Effector memory CD4-positive, alpha-beta T cell (primary cell): ENCODE data around the gene SORCS3.

Source experiments
- DNase-seq, 3 donors: peaks; one replicate each; pipeline ENCODE4 v3.0.0-alpha.2; 2020
- H3K27ac ChIP-seq: 2 replicates; pipeline ENCODE4 v1.7.0; 2013; ENCODE audit warnings: mild to moderate bottlenecking, low read length, moderate library complexity; ENCODE audit not compliant: insufficient read depth, poor library complexity, severe bottlenecking
- H3K27me3 ChIP-seq: replicated peaks from 2 replicates; pipeline ENCODE4 v1.7.0; 2013; ENCODE audit warnings: mild to moderate bottlenecking, low read length; ENCODE audit not compliant: insufficient read depth, control insufficient read depth, poor library complexity, severe bottlenecking
- H3K36me3 ChIP-seq: 2 replicates; pipeline ENCODE4 v1.7.0; 2013; ENCODE audit warnings: mild to moderate bottlenecking, low read length, moderate library complexity; ENCODE audit not compliant: control insufficient read depth, insufficient read depth
- H3K4me1 ChIP-seq: 2 replicates; pipeline ENCODE4 v1.7.0; 2013; ENCODE audit warnings: low read length, mild to moderate bottlenecking; ENCODE audit not compliant: control insufficient read depth, insufficient read depth, poor library complexity, severe bottlenecking
- H3K4me3 ChIP-seq: 2 replicates; pipeline ENCODE4 v1.7.0; 2013; ENCODE audit warnings: low read length, low read depth, mild to moderate bottlenecking; ENCODE audit not compliant: insufficient read depth, poor library complexity, severe bottlenecking
- H3K9me3 ChIP-seq: 2 replicates; pipeline ENCODE4 v1.7.0; 2013; ENCODE audit warnings: mild to moderate bottlenecking, low read length, moderate library complexity; ENCODE audit not compliant: control insufficient read depth

The SORCS3 gene

DNA sequence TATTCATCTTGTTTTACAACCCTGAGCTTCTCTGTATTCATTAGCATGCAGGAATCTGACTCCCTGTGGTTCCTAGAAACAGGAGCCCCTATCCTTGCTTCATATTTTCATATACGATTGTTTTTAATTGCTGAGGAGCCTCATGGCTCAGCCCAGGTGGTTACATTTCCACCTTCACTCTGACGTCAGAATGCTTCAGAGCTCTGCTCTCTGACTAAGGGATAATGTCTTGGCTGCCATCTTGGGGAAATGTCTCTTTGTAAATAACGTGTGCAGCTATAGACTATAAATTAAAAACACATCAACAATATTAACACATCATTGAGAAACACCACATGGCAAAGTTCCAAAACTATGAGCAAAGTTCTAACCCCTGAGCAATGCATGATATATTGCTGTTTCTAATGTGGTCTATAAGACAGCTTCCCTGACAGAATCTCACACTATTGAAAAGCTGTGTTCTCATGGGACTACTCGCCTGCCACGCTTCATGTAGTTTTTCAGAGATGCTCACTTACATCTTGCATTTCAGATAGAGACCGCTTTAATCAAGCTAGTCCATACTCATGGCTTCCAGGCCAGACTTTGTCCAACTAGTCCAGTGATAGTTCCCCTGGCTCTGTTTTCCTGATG lies 227.0 kb downstream of the SORCS3 start:
- Histone ChIP-seq H3K9me3 (no peaks in the 10 kb centered on the region), H3K4me3 (no peak overlapping the region), H3K4me1 (no peaks in the 10 kb centered on the region), H3K27me3 (no peaks in the 10 kb centered on the region), H3K36me3 (no peaks in the 10 kb centered on the region), H3K27ac (no peak overlapping the region)
- no peak for DNase-seq

DNA sequence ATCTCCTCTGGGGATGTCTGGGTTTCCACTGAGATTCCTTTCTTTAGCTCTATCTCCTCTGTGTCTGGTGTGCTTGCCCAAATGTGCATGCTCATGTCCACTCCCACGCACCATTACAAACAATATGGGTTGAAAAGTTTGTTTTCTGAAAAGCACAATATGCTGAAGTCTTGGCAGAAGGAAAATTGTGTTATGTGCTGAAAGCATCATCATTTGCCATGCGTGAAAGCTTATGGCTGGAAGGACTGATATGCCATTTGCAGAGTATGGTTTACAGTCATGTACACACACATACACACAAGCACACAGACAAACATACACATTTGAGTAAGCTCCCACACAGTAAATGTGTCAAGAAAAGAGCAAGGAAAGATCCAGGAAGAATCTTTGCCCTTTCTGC lies 231.6 kb downstream of the SORCS3 start:
- Histone ChIP-seq H3K27ac (no peak overlapping the region), H3K36me3 (no peaks in the 10 kb centered on the region), H3K4me1 (no peaks in the 10 kb centered on the region), H3K4me3 (no peak overlapping the region), H3K27me3 (no peaks in the 10 kb centered on the region), H3K9me3 (no peaks in the 10 kb centered on the region)
- no peak for DNase-seq

DNA sequence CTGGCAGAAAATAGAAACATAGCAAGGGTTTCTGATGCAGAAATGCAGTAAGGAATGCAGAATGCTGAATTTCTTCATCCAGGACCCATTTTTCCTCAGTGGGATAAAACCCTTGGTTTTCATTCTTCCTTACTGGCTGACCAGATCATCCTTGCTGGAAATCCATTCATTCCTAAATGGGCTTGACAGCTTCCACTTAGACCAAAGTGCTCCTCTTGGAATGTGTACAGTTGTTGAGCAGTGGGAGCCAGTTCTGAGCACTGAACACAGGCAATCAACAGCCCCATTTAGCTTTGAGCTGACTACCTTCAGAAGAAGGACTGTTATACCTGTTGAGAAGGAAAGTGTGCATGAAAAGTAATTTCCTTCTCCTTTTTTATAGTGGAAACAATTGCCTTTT lies 232.1 kb downstream of the SORCS3 start:
- DNase-seq, result no peak
- no peak overlapping the region for H3K4me3 ChIP-seq
- no peaks in the 10 kb centered on the region for H3K9me3 ChIP-seq
- H3K36me3 ChIP-seq, result no peaks in the 10 kb centered on the region
- H3K4me1 ChIP-seq, result no peaks in the 10 kb centered on the region
- no peaks in the 10 kb centered on the region for H3K27me3 ChIP-seq
- no peak overlapping the region for H3K27ac ChIP-seq

DNA sequence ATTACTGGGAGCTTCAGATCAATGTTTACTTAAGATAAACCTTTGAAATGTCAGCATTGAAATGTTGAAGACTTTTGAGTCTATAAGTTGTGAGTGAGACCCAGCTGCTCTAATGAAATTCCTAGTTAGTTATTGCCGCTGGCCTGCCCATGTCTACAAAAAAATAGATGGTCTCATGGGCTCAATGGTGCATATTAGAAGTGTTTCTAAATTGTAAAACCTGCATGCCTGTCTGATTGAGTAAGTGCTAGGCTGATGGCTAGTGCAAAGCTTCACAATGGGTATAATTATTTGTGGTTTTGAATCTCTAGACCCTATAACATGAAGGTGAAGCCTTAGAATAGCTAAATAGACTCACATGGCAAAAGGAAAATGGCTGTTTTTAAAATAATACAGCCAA lies 234.5 kb downstream of the SORCS3 start:
- no peaks in the 10 kb centered on the region for H3K36me3 ChIP-seq

DNA sequence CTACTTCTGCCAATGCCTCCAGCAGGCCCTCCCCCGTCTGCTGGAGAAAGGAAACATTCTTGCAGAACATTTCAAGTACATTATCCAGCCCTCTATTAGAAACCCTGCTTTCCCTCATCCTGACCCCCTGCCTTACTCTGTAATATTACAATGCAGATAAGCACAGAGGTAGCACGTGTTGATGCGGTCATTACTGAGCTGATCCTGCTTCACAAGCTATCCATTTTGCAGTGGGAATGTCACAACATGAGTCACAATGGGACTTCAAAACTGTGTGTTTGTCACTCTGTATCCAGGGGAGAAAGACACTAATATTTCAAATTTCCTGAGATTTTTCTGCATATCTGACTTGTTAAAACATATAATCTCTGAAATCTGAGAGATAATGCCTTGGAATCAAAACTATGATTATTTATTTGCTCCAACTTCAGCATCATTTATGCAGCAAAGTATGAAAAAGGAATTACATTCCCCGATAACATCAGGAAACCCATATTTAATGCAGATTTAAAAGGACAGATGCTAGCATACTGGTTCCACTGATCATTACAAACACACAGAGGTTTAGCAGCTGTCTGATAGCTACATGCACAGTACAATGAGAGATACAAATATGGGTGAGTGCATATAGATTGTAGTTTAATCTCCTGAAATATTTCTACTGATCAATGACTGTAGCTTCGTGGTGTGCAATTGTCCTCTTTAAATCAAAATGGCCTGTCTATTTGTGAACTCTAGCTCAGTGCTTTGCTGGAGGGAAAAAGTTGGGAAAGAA lies 239.7 kb downstream of the SORCS3 start:
- H3K36me3 ChIP-seq, result no peaks in the 10 kb centered on the region
- DNase-seq, result no peak
- H3K4me3 ChIP-seq, result no peak overlapping the region
- H3K9me3 ChIP-seq, result no peaks in the 10 kb centered on the region
- no peak overlapping the region for H3K27ac ChIP-seq
- H3K4me1 ChIP-seq, result no peaks in the 10 kb centered on the region
- H3K27me3 ChIP-seq, result no peaks in the 10 kb centered on the region

More for the DNA sequence above, 234.5 kb downstream of the SORCS3 start:
- Histone ChIP-seq H3K4me3 (no peak overlapping the region), H3K27ac (no peak overlapping the region), H3K9me3 (no peaks in the 10 kb centered on the region), H3K4me1 (no peaks in the 10 kb centered on the region), H3K27me3 (no peaks in the 10 kb centered on the region)
- no peak for DNase-seq

DNA sequence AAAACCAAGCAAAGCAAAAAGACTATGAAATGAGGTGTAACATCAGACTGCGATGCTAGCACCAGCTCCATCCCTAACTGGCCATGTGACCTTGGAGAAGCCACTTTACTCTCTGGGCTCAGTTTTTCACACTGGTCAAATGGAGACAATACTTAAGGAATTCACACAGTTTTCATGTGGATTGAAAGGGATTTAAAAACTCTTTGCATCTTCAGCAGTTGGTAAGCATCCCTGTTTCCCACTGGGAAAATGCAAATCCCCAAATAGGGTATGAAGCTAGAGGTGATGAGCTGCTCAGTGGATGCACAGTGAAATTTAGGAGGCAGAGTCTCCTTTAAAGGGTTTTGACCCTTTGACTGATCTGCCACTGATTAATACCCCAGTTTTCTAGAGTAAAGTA lies 240.7 kb downstream of the SORCS3 start:
- Histone ChIP-seq H3K4me3 (no peak overlapping the region), H3K4me1 (no peaks in the 10 kb centered on the region), H3K9me3 (no peaks in the 10 kb centered on the region), H3K27me3 (no peaks in the 10 kb centered on the region), H3K27ac (no peak overlapping the region), H3K36me3 (no peaks in the 10 kb centered on the region)
- DNase-seq, result no peak

DNA sequence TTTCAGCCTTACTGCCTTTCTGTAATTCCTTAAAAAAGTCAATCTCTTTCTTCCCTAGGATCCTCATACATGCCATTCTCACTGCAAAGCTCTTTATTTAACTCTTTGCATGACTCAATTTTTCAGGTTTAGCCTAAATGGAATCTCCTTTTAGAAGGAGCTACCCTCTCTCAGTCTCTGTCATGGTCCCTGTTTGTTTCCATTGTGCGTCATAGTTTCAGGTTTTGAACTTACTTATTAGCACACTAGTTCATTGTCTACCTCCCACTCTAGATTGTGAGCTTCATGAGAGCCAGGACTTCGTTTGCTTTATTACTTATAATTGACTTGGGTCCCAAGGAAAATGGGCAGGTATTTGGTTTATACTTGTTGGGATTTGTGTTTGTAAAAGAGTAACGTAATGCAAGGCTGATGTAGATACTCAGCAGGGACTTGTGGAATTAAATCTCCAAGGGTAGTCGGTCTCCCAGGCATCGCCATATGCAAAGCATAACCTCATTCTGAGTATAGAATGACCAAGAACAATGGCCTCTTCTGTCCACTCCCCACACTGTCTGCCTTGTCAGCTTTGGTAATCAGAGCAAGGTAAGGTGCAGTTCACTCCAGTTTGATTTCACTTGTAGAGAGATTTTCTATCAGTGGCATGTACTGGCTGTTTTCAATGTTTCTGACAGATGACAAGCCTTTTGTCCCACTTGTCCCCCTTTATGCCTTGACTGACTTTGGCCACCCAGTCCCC lies 252.0 kb downstream of the SORCS3 start:
- H3K4me1 ChIP-seq, result no peaks in the 10 kb centered on the region
- peaks cover 4% of the 10 kb centered on the region for H3K9me3 ChIP-seq
- H3K27ac ChIP-seq, result no peak overlapping the region
- no peak for DNase-seq
- no peaks in the 10 kb centered on the region for H3K27me3 ChIP-seq
- H3K36me3 ChIP-seq, result no peaks in the 10 kb centered on the region
- H3K4me3 ChIP-seq, result no peak overlapping the region

DNA sequence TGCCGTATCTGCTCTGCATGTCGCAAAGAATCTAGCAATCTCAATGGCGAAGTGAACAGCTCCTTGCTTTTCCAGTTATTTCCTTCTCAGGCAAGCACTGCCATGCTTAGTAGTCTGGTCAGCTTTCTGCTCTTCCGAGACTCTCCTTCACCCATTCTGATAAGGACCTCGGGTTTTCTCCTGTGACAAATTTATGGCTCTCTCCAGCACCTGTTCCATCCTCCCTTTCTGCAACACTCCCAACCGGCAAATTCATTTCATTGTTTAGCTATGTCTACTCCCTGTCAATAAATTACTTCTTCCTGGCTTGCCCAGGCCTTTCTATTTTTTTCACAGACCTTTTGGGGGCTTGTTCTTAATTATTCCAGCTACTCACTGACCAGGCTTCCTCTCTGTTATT lies 252.6 kb downstream of the SORCS3 start:
- Histone ChIP-seq H3K27ac (no peak overlapping the region), H3K4me3 (no peak overlapping the region), H3K36me3 (no peaks in the 10 kb centered on the region), H3K27me3 (no peaks in the 10 kb centered on the region), H3K4me1 (no peaks in the 10 kb centered on the region), H3K9me3 (peaks cover 4% of the 10 kb centered on the region)
- DNase-seq, result no peak

DNA sequence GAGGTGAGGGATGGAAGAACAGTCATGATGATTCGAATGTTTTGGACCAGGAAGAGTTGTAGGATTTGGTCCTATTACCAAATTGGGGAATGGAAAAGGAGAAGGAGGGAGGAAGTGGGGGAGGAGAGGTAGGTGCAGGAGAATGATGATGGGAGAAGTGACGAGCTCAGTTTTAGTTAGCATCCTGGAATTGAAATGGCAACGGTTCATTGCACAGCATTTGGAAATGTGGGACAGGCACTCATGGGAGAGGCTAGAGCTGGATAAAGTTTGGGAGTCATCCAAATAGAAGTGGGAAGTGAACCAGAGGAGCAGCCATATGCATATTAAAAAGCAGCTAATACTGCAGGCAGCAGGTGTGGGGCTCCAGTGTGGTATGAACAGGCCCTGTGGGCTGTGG lies 253.6 kb downstream of the SORCS3 start:
- H3K36me3 ChIP-seq, result no peaks in the 10 kb centered on the region
- H3K27ac ChIP-seq, result no peak overlapping the region
- DNase-seq, result no peak
- no peaks in the 10 kb centered on the region for H3K4me1 ChIP-seq
- H3K9me3 ChIP-seq, result peaks cover 4% of the 10 kb centered on the region
- H3K4me3 ChIP-seq, result no peak overlapping the region
- no peaks in the 10 kb centered on the region for H3K27me3 ChIP-seq

DNA sequence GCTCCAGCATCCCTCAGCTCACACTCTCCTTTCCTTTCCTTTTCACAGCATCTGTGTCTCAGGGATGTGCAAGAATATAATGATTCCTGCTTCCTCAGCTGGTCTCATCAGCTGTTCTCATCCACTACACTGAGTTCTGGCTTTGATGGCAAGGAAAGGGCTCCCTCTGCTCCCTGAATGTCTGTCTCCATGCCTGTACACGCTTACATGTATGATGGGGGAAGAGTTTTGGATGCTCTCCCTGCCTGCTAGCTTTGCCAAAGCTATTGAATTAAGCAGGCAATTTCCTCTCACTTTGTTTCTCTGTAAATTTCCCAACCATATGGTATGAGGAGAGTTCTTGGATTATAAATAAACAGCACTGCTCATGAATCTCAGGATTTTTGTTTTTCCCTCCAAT lies 254.5 kb downstream of the SORCS3 start:
- no peak for DNase-seq
- Histone ChIP-seq H3K27me3 (no peaks in the 10 kb centered on the region), H3K4me3 (no peak overlapping the region), H3K4me1 (no peaks in the 10 kb centered on the region), H3K36me3 (no peaks in the 10 kb centered on the region), H3K9me3 (no peaks in the 10 kb centered on the region), H3K27ac (no peak overlapping the region)
